ENCODE data around the gene SCFD1.

SCFD1 gene, protein sequence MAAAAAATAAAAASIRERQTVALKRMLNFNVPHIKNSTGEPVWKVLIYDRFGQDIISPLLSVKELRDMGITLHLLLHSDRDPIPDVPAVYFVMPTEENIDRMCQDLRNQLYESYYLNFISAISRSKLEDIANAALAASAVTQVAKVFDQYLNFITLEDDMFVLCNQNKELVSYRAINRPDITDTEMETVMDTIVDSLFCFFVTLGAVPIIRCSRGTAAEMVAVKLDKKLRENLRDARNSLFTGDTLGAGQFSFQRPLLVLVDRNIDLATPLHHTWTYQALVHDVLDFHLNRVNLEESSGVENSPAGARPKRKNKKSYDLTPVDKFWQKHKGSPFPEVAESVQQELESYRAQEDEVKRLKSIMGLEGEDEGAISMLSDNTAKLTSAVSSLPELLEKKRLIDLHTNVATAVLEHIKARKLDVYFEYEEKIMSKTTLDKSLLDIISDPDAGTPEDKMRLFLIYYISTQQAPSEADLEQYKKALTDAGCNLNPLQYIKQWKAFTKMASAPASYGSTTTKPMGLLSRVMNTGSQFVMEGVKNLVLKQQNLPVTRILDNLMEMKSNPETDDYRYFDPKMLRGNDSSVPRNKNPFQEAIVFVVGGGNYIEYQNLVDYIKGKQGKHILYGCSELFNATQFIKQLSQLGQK

DNA sequence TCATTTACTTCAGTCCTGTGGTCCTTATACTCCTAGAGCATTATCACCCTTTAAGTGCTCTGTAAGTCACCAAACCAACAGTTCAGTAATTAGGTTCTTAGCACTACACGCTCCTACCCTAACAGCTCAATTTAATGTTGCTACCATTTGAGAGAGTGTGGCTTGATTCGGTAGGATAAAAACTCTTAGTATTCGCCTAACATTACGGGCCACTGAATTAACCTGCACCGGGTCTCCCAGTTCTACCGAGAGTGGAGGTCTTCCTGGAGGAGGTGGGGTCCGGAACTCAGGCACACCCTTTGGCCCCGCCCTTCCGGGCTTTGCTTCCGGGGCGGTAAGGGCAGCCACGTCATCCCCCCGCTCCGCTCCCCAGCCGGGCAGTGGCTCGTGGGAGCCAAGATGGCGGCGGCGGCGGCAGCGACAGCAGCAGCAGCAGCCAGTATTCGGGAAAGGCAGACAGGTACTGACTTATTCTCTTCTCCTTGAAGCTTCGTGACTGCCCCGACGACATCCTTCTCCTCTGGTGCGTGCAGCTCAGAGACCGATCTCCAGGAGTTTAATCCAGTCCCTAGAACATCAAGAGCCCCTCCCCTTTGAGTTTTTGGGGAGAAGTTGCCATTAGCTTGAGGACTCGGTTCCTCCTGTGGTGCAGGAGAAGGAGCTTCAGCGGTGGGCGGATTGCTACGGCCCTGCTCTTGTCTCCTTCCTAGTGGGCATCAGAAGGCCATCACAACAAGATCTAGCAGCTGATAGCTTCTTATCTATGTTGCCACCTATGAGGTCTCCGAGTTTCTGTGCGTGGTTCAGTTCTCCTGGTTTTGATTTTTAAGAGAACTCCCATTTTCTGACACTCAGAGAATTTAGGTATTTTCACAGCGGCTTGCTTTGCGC lies at the start of gene SCFD1:
SCFD1 (plus strand) TSS at position 380 of the 891 bp plus-strand sequence; CDS start at position 400, 20 bp downstream.
- 0 out of 2 replicates have a peak, but pooled peaks have one; percentile 13 for TF ChIP-seq GATA3 (IDR thresholded peaks at IDR 0.05; ENCODE audit: low read depth, low read length)
- peak; percentile 75 for TF ChIP-seq GATA2 (IDR thresholded peaks at IDR 0.05; ENCODE audit: low read depth, low read length)

DNA sequence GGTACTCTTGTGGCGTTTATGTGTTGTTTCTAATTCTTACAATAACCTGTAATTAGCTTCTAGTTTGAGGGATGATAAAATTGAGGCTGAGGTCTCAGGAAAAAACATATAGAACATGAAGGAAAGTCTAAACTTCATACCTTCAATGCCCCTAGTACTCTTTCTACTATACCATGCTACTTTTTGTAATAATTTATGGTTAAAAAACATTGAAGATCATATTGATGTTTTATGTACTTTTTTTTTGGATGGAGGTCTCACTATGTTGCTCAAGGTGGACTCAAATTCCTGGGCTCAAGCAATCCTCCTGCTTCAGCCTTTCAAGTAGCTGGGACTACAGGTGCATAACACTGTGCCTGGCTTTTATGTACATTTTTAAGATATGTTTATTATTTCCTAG lies 49.3 kb upstream of the SCFD1 start:
- no peak for TF ChIP-seq GATA3 (IDR thresholded peaks at IDR 0.05; ENCODE audit: low read depth, low read length)
- no peak for TF ChIP-seq GATA2 (IDR thresholded peaks at IDR 0.05; ENCODE audit: low read depth, low read length)

DNA sequence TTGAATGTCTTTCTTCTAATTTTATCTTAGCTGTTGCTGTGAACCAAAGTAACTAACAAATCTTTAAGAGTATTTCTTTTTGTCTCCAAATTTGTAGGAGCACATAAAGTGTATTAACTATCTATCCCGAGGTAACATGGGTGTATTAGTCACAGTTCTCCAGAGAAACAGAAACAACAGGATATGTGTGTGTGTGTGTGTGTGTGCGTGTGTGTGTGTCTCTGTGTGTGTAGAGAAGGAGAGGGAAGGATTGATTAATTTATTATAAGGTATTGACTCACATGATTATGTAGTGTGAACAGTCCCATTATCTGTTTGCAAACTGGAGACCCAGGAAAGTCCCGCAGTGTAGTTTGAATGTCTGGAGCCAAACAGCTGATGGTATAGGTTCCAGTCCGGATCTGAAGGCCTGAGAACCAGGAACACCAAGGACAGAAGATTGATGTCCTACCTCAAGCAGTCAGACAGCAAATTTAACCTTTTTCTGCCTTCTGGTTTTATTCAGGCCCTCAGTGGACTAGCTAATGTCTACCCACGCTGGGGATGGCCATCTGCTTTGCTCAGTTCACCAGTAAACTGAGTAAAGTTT lies 48.8 kb upstream of the SCFD1 start:
- TF ChIP-seq GATA3 (IDR thresholded peaks at IDR 0.05; ENCODE audit: low read depth, low read length) (no peak), GATA2 (IDR thresholded peaks at IDR 0.05; ENCODE audit: low read depth, low read length) (no peak)

DNA sequence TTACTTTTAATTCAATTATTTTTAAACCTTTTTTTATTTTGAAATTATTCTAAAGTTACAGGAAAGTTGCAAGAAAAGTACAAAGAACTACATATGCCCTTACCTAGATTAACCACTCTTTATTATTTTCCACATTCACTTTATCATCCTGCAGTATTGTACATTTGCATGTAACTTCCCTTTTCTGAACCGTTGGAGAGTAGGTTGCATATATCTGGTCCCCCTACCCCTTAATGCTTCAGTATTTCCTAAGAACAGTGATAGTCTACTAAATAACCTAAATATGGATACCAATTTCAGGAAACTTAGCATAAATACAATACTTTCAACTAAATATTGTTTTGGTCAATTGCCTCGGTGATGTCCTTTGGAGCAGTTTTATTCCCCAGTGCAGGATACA lies 48.2 kb upstream of the SCFD1 start:
- TF ChIP-seq GATA3 (IDR thresholded peaks at IDR 0.05; ENCODE audit: low read depth, low read length) (no peak), GATA2 (IDR thresholded peaks at IDR 0.05; ENCODE audit: low read depth, low read length) (no peak)

DNA sequence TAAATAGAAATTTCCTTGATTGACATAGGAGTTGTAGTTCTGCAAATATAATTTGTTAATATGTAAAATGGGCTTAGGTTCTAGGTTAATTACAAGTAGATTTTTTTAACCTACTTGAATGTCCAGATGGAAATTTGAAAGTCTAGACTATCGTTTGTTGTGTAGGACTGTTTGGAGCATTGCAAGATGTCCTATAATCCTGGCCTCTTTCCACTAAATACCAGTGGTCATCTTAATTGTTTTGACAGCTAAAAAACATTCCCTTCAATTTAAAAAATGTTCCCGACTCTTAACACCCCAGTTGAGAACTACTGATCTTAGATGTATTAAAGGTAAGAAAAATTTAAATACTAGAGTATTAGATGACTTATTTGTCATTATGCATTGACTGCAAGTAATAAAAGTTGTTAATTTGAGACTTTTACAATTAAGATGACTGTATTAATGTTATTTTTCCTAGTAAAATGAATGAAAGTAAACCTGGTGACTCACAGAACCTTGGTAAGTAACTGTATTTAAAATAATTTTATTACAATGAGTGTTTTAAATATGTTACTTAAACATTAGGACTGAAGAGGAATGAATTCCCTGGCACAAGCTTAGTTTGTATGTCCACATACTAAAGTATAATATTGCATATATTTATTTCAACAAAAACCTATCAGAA lies 41.4 kb upstream of the SCFD1 start:
- TF ChIP-seq GATA3 (IDR thresholded peaks at IDR 0.05; ENCODE audit: low read depth, low read length) = no peak
- no peak for TF ChIP-seq GATA2 (IDR thresholded peaks at IDR 0.05; ENCODE audit: low read depth, low read length)

DNA sequence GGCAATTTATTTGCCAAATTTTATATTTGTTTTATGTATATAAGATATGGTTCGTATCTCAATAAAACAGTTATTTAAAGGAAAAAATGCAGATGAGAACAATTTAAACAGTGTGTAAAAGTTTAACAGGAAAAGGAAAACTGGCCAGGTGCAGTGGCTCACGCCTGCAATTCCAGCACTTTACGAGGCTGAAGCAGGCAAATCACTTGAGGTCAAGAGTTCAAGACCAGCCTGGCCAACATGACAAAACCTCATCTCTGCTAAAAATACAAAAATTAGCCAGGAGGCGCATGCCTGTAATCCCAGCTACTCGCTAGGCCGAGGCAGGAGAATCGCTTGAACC lies 40.9 kb upstream of the SCFD1 start:
- TF ChIP-seq GATA3 (IDR thresholded peaks at IDR 0.05; ENCODE audit: low read depth, low read length) (no peak), GATA2 (IDR thresholded peaks at IDR 0.05; ENCODE audit: low read depth, low read length) (no peak)

DNA sequence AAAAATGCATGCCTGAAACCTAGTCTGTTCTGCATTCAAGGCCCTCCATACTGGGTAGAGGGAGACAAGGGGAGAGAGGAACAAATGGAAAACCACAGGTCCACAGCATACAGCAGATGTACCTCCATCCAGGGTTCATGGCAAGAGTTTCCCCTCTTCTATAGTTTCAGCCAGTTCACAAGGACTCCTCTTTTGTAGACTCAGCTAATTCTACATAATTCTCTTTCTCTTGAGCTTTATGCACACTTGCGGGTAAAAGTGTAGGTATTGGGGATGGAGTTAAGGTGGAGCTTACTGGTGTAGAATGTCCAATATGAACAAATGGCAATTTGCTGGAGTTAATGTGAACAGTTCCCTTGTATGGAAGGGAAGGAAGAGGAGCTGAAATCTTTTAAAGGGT lies 39.7 kb upstream of the SCFD1 start:
- TF ChIP-seq GATA3 (IDR thresholded peaks at IDR 0.05; ENCODE audit: low read depth, low read length) (no peak), GATA2 (IDR thresholded peaks at IDR 0.05; ENCODE audit: low read depth, low read length) (no peak)

DNA sequence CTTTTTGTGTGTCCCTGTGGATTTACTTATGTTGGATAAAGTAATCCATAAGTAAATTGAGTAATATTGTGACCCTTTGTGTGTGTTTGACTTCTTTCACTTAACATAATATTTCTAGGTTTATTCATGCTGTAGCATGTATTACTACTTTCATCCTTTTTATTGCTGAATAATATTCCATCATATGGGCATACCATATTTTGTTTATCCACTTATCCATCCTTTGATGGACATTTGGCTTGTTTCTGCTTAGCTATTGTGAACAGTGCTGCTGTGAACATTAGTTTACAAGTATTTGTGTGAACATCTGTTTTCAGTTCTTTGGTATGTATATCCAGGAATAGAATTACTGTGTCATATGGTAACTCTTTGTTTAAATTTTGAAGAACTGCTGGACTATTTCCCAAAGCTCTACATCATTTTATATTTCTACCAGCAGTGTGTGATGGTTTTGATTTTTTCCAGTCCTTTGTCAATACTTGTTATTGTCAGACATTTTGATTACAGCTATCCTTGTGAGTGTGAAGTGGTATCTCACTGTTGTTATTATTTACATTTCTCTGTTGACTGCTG lies 38.0 kb upstream of the SCFD1 start:
- TF ChIP-seq GATA3 (IDR thresholded peaks at IDR 0.05; ENCODE audit: low read depth, low read length) (no peak), GATA2 (IDR thresholded peaks at IDR 0.05; ENCODE audit: low read depth, low read length) (no peak)

DNA sequence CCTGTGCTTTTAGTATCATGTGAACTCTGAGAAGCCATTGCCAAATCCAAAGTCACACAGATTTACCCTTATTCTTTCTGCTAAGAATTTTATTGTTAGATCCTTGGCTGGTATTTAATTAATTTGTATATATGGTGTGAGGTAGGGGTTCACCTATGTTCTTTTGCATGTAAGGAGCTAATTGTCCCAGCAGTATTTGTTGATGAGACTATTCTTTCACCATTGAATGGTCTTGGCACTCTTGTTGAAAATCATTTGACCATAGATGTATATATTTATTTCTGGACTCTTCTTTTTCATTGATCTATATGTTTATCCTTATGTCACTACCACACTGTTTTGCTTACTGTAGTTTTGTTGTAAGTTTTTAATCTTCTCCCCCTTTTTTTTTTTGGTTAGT lies 36.9 kb upstream of the SCFD1 start:
- TF ChIP-seq GATA3 (IDR thresholded peaks at IDR 0.05; ENCODE audit: low read depth, low read length) (no peak), GATA2 (IDR thresholded peaks at IDR 0.05; ENCODE audit: low read depth, low read length) (no peak)

DNA sequence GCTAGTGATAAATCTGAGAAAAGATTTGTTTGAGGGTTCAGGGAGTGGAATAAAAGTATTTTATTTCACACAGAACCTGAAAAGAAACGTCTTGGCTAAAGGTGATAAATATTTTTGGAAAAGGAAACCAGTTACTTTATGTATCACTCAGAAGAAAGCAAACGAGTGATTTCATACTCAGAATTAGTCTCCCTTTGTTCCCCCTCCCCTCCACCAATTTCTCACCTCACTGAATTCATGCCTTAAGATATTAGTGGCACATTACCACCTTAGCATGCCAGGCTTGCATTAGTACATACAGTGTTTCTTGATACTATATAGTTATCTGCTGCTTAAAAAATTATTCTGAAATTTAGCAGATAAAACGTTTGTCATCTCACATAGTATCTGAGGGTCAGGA lies 35.0 kb upstream of the SCFD1 start:
- no peak for TF ChIP-seq GATA2 (IDR thresholded peaks at IDR 0.05; ENCODE audit: low read depth, low read length)
- TF ChIP-seq GATA3 (IDR thresholded peaks at IDR 0.05; ENCODE audit: low read depth, low read length) = no peak

DNA sequence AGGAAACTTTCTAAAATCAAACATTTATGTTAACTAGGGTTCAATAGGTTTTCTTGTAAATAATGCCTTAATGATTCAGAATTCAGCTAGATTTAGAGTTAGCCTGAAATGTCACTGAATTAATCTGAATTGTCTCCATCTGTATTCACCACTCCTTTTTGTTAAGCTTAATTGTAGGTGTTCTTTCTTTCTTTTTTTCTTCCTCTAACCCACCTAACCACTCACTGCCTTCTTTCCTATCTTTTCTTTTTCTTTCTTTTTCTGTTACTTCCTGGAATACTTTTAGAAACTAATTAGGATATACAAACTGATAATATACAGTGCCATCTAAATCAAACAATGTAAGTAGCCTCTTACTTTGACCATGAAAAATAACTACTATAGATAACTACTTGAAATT lies 33.2 kb upstream of the SCFD1 start:
- no peak for TF ChIP-seq GATA2 (IDR thresholded peaks at IDR 0.05; ENCODE audit: low read depth, low read length)
- TF ChIP-seq GATA3 (IDR thresholded peaks at IDR 0.05; ENCODE audit: low read depth, low read length) = no peak

DNA sequence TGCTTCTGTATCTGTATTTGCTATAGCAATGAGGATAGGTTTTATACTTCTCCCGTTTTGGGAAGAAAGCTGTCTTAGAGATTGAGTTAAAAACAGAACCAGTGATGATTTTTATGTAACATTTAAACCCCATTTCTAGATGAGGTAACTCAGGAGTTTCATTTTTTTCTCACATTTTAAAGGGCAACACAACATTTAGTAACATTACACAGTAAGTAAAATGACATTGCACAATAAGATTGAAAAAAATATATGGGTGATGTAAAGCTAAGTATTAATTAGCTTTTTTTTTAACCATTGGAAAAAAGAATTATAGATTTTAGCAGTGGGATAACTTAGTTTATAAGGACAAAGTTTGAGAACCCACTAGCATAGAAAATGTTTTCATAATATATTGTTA lies 25.2 kb upstream of the SCFD1 start:
- no peak for TF ChIP-seq GATA3 (IDR thresholded peaks at IDR 0.05; ENCODE audit: low read depth, low read length)
- no peak for TF ChIP-seq GATA2 (IDR thresholded peaks at IDR 0.05; ENCODE audit: low read depth, low read length)

DNA sequence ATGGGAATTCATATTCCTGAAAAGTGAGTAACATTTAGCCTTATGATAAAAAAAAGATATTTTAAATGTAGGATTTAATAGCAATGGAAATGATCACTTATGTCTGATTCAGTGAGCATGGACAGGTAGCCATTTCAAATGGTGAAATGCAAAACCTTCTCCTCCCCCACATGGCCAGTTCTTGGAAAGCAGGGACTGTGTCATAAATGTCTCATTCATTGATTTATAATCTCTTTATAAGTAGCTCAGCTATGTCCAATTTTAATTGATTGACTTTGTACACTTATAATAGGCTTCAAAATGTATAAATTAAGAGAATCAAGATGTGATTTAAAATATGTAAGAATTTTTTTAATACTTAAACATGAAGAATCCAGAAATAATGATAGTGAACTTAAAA lies 24.6 kb upstream of the SCFD1 start:
- TF ChIP-seq GATA2 (IDR thresholded peaks at IDR 0.05; ENCODE audit: low read depth, low read length) (no peak), GATA3 (IDR thresholded peaks at IDR 0.05; ENCODE audit: low read depth, low read length) (no peak)

Data from SH-SY5Y (cell line).